IPS DF 4.7 (cell line): ENCODE results near the gene UFD1.

Source experiments
- DNase-seq: peaks from one replicate; pipeline ENCODE4 v3.0.0-alpha.2; 2013; ENCODE audit warnings: low spot score; ENCODE audit errors: extremely low read depth

Gene UFD1

GRCh38 chr22:19496324-19496630 is 17.3 kb upstream of the UFD1 start:
- no peak for DNase-seq

- no peak for DNase-seq
Observed at GRCh38 chr22:19495562-19496323, 16.8 kb upstream of the UFD1 start.

GRCh38 chr22:19494676-19495173 is 15.7 kb upstream of the UFD1 start:
- no peak for DNase-seq

- DNase-seq, result no peak
Observed at GRCh38 chr22:19494001-19494560, 15.1 kb upstream of the UFD1 start.

- no peak for DNase-seq
Observed at GRCh38 chr22:19492504-19493174, 13.6 kb upstream of the UFD1 start.

- DNase-seq, result no peak
Observed at GRCh38 chr22:19490628-19491230, 11.7 kb upstream of the UFD1 start.

GRCh38 chr22:19488884-19489843 is 10.2 kb upstream of the UFD1 start:
- no peak for DNase-seq

- no peak for DNase-seq
Observed at GRCh38 chr22:19488285-19488684, 9.3 kb upstream of the UFD1 start.

- no peak for DNase-seq
Observed at GRCh38 chr22:19483481-19484244, 4.7 kb upstream of the UFD1 start.

GRCh38 chr22:19482297-19482696 is 3.3 kb upstream of the UFD1 start:
- DNase-seq, result no peak

GRCh38 chr22:19480789-19481188 is 1.8 kb upstream of the UFD1 start:
- no peak for DNase-seq

GRCh38 chr22:19480173-19480568 is 1.2 kb upstream of the UFD1 start:
- DNase-seq, result no peak

GRCh38 chr22:19479355-19480172 is 571 bp upstream of the UFD1 start, which contains the start of gene CDC45:
Gene CDC45, plus strand, starts transcription at chr22:19479920. Its CDS starts 49 bp downstream, at chr22:19479969.
- peak; percentile 88 for DNase-seq

GRCh38 chr22:19478045-19478900 is 720 bp downstream of the UFD1 start:
- no peak for DNase-seq

- no peak for DNase-seq
Observed at GRCh38 chr22:19477321-19478044, 1.5 kb downstream of the UFD1 start.

- DNase-seq, result no peak
Observed at GRCh38 chr22:19476023-19476422, 3.0 kb downstream of the UFD1 start.

GRCh38 chr22:19473578-19473977 is 5.4 kb downstream of the UFD1 start:
- no peak for DNase-seq

- no peak for DNase-seq
Observed at GRCh38 chr22:19472233-19472632, 6.8 kb downstream of the UFD1 start.
